WERI-Rb-1 (cell line): ENCODE data around the gene TRAPPC14.
A peak's percentile ranks its signal among the peaks of the same experiment; 100 is the strongest.

Experiments
- DNase-seq: peaks from one replicate; pipeline ENCODE4 v3.0.0-alpha.2; 2020
- H3K27ac ChIP-seq: fragments of 250-450 bp; sonication (Bioruptor Pico); 2 replicates; pipeline ENCODE4 v1.5.1; 2020; ENCODE audit warnings: mild to moderate bottlenecking, moderate library complexity
- H3K27me3 ChIP-seq: fragments of 250-450 bp; sonication (Bioruptor Pico); 2 replicates; pipeline ENCODE4 v1.5.1; 2021; ENCODE audit warnings: mild to moderate bottlenecking, low read depth, moderate library complexity; ENCODE audit not compliant: insufficient read depth, severe bottlenecking
- H3K36me3 ChIP-seq: fragments of 250-450 bp; sonication (Bioruptor Pico); 2 replicates; pipeline ENCODE4 v1.5.1; 2020; ENCODE audit warnings: mild to moderate bottlenecking, moderate library complexity
- H3K4me3 ChIP-seq: 2 replicates; pipeline ENCODE4 v1.5.1; 2011; ENCODE audit warnings: low read depth, mild to moderate bottlenecking, control low read depth, low read length
- H3K9me3 ChIP-seq: fragments of 250-450 bp; sonication (Bioruptor Pico); 2 replicates; pipeline ENCODE4 v1.5.1; 2021; ENCODE audit warnings: mild to moderate bottlenecking, moderate library complexity; ENCODE audit not compliant: severe bottlenecking
- CTCF ChIP-seq: IDR thresholded peaks from 2 replicates; pipeline ENCODE4 v1.5.1; 2011; ENCODE audit warnings: low read depth, mild to moderate bottlenecking, control low read depth, inconsistent platforms, low read length

Gene TRAPPC14

DNA sequence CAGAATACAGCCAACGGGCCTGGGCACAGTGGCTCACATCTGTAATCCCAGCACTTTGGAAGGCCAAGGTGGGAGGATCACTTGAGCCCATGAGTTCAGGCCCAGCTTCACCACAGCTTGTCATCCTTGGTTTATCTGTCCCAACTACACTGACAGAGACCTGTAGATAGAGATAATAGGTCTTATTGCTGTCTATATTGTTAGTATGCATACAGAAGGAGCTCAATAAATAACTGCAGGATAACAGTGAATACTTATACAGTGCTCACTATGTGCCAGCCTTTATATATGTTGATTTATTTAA is 37.8 kb downstream of the TRAPPC14 start:
- peaks cover 8% of the 10 kb centered on the region for H3K36me3 ChIP-seq
- H3K27me3 ChIP-seq, result no peaks in the 10 kb centered on the region
- no peak overlapping the region for H3K27ac ChIP-seq
- no peaks in the 10 kb centered on the region for H3K9me3 ChIP-seq
- no peak for DNase-seq
- H3K4me3 ChIP-seq, result peak overlapping the region; percentile 88; the same call in 1 of the 2 replicates
- no peak for TF ChIP-seq CTCF

- peak overlapping the region; percentile 90 for H3K27ac ChIP-seq
Measured at GRCh38 chr7:100119970-100120732, 38.4 kb downstream of the TRAPPC14 start.

DNA sequence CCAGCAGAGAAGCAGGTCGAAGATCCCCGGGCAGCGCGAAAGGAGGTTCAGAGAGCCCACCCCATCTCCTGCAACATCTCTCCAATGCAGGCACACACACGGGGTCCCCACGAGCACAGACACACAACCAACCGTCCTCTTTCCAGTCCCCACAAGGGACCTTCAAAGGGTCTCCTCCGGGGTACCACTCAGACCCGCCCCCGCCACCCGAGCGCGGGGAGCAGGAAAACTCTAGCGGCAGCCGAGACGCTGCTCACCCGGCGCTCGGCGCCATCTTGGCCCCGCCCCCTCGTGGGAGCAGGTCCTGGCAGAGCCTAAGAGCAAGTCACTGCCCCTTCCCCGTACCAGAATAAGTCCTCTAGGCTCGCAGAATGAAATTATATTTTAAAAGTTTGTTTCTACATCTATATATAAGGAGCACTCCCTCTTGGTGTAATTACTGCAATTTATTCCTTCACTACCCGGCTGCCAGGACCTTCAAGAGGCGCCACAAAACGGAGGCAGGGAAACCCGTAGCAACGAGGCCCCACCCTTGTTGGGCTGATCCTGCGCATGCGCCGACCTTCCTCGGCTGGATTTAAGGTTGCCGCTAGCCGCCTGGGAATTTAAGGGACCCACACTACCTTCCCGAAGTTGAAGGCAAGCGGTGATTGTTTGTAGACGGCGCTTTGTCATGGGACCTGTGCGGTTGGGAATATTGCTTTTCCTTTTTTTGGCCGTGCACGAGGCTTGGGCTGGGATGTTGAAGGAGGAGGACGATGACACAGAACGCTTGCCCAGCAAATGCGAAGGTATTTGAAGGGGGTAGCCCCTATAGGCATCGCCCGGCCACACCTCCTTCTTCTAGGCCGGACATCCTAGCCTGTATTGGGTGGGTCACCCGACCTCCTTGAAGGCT is 39.2 kb downstream of the TRAPPC14 start, which contains the start of the genes CNPY4 and TAF6:
CNPY4 (plus strand) TSS at position 563 of the 898 bp plus-strand sequence; CDS start at position 674, 111 bp downstream.
TAF6 (minus strand) TSS at position 287 of the 898 bp plus-strand sequence. CDS start 5,149 bp downstream, outside the sequence.
- Histone ChIP-seq H3K27me3 (no peaks in the 10 kb centered on the region), H3K27ac (peak within 1 kb of the TSS; percentile 90), H3K4me3 (peak within 1 kb of the TSS; percentile 88), H3K9me3 (no peaks in the 10 kb centered on the region), H3K36me3 (no peaks in the 10 kb centered on the region; the same call in none of the 2 replicates)
- TF ChIP-seq CTCF, result no peak
- peak; percentile 96 for DNase-seq

More at GRCh38 chr7:100119970-100120732, 38.4 kb downstream of the TRAPPC14 start:
- peak overlapping the region; percentile 88 for H3K4me3 ChIP-seq
- peaks cover 4% of the 10 kb centered on the region for H3K36me3 ChIP-seq
- TF ChIP-seq CTCF, result no peak
- H3K9me3 ChIP-seq, result no peaks in the 10 kb centered on the region
- H3K27me3 ChIP-seq, result no peaks in the 10 kb centered on the region
- DNase-seq, result peak; percentile 53

GRCh38 chr7:100118388-100119071 is 40.0 kb downstream of the TRAPPC14 start:
- Histone ChIP-seq H3K9me3 (no peaks in the 10 kb centered on the region), H3K27ac (peak overlapping the region; percentile 90), H3K36me3 (peaks cover 5% of the 10 kb centered on the region), H3K27me3 (no peaks in the 10 kb centered on the region), H3K4me3 (peak overlapping the region; percentile 88)
- TF ChIP-seq CTCF, result no peak
- DNase-seq, result no peak

DNA sequence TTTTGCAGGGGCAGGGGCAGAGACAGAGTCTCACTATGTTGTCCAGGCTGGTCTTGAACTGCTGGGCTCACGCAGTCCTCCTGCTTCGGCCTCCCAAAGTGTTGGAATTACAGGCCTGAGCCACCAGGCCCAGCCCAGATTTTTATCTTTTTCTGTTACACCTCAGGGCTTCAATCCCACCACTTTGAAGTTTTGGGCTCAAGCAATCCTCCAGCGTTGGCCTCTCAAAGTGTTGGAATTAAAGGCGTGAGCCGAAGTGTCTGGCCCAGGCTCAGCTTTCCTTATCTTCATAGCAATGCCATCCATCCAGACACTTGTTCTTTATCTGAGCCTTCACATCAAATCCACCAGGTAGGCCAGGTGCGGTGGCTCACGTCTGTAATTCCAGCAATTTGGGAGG is 43.5 kb downstream of the TRAPPC14 start:
- TF ChIP-seq CTCF, result no peak

More for the DNA sequence above, 43.5 kb downstream of the TRAPPC14 start:
- no peak for DNase-seq
- Histone ChIP-seq H3K9me3 (no peaks in the 10 kb centered on the region), H3K27me3 (no peaks in the 10 kb centered on the region), H3K27ac (no peak overlapping the region), H3K36me3 (peaks cover 34% of the 10 kb centered on the region), H3K4me3 (no peak overlapping the region)
